ENCODE data around the gene PIK3R4.

Gene PIK3R4

GRCh38 chr3:130746246-130747039 lies at the start of gene PIK3R4:
PIK3R4 (minus strand) TSS chr3:130746829; CDS start chr3:130745218, 1,611 bp downstream.
- DNase-seq (ENCODE audit: low read depth in 1 of 2, low spot score in 1 of 2): peak; percentile 82 to 90

GRCh38 chr3:130795396-130795795 lies 48.8 kb upstream of the PIK3R4 start:
- DNase-seq (ENCODE audit: low read depth in 1 of 2, low spot score in 1 of 2): no peak

GRCh38 chr3:130792246-130792645 lies 45.6 kb upstream of the PIK3R4 start:
- DNase-seq (ENCODE audit: low read depth in 1 of 2, low spot score in 1 of 2): no peak

- no peak for DNase-seq (ENCODE audit: low read depth in 1 of 2, low spot score in 1 of 2)
Observed at GRCh38 chr3:130789782-130790322, 43.2 kb upstream of the PIK3R4 start.

- no peak for DNase-seq (ENCODE audit: low read depth in 1 of 2, low spot score in 1 of 2)
Observed at GRCh38 chr3:130787422-130788068, 40.9 kb upstream of the PIK3R4 start.

GRCh38 chr3:130786306-130786705 lies 39.7 kb upstream of the PIK3R4 start:
- no peak for DNase-seq (ENCODE audit: low read depth in 1 of 2, low spot score in 1 of 2)

GRCh38 chr3:130783629-130784028 lies 37.0 kb upstream of the PIK3R4 start:
- no peak for DNase-seq (ENCODE audit: low read depth in 1 of 2, low spot score in 1 of 2)

- DNase-seq (ENCODE audit: low read depth in 1 of 2, low spot score in 1 of 2): no peak
Observed at GRCh38 chr3:130779486-130779885, 32.9 kb upstream of the PIK3R4 start.

GRCh38 chr3:130779031-130779430 lies 32.4 kb upstream of the PIK3R4 start:
- DNase-seq (ENCODE audit: low read depth in 1 of 2, low spot score in 1 of 2): no peak

- DNase-seq (ENCODE audit: low read depth in 1 of 2, low spot score in 1 of 2): no peak
Observed at GRCh38 chr3:130773366-130773765, 26.7 kb upstream of the PIK3R4 start.

- no peak for DNase-seq (ENCODE audit: low read depth in 1 of 2, low spot score in 1 of 2)
Observed at GRCh38 chr3:130772129-130772528, 25.5 kb upstream of the PIK3R4 start.

- no peak for DNase-seq (ENCODE audit: low read depth in 1 of 2, low spot score in 1 of 2)
Observed at GRCh38 chr3:130770644-130771043, 24.0 kb upstream of the PIK3R4 start.

GRCh38 chr3:130761730-130762311 lies 15.2 kb upstream of the PIK3R4 start:
- DNase-seq (ENCODE audit: low read depth in 1 of 2, low spot score in 1 of 2): no peak

GRCh38 chr3:130760922-130761321 lies 14.3 kb upstream of the PIK3R4 start:
- no peak for DNase-seq (ENCODE audit: low read depth in 1 of 2, low spot score in 1 of 2)

- peak in 1 of 2 donors; percentile 22 for DNase-seq (ENCODE audit: low read depth in 1 of 2, low spot score in 1 of 2)
Observed at GRCh38 chr3:130759692-130760338, 13.2 kb upstream of the PIK3R4 start.

GRCh38 chr3:130758624-130759369 lies 12.2 kb upstream of the PIK3R4 start:
- no peak for DNase-seq (ENCODE audit: low read depth in 1 of 2, low spot score in 1 of 2)

GRCh38 chr3:130757611-130758150 lies 11.1 kb upstream of the PIK3R4 start:
- DNase-seq (ENCODE audit: low read depth in 1 of 2, low spot score in 1 of 2): no peak

GRCh38 chr3:130755666-130756065 lies 9.0 kb upstream of the PIK3R4 start:
- no peak for DNase-seq (ENCODE audit: low read depth in 1 of 2, low spot score in 1 of 2)

- no peak for DNase-seq (ENCODE audit: low read depth in 1 of 2, low spot score in 1 of 2)
Observed at GRCh38 chr3:130748981-130749380, 2.4 kb upstream of the PIK3R4 start.

- no peak for DNase-seq (ENCODE audit: low read depth in 1 of 2, low spot score in 1 of 2)
Observed at GRCh38 chr3:130748467-130748861, 1.8 kb upstream of the PIK3R4 start.
